HEK293 (cell line): ENCODE results near the gene DAND5.
A peak's percentile ranks its signal among the peaks of the same experiment; 100 is the strongest.

Experiments used
- CTCF ChIA-PET: fragments of 350-600 bp; formaldehyde crosslinking; extraction: SDS; loops from one replicate; lab custom pipeline; 2021; ENCODE audit warnings: antibody characterized with exemption; lab: Yijun Ruan, JAX
- POLR2A ChIA-PET: fragments of 300-600 bp; formaldehyde crosslinking; extraction: SDS; loops from one replicate; lab custom pipeline; 2020; ENCODE audit warnings: antibody characterized with exemption, inconsistent platforms; lab: Yijun Ruan, JAX
- H3K27ac ChIP-seq: fragments of 200-500 bp; sonication (Bioruptor generic); 2 replicates; pipeline ENCODE4 v1.5.1; 2014; ENCODE audit warnings: low read depth, low read length, control low read depth, inconsistent platforms; ENCODE audit errors: extremely low read depth
- H3K36me3 ChIP-seq, 2 experiments: fragments of 200-500 bp in 1 of 2; sonication (Bioruptor generic) in 1 of 2; 1 replicate in 1 of 2; 2 replicates in 1 of 2; pipeline ENCODE4 v1.5.1; 2014 to 2017; ENCODE audit warnings: inconsistent platforms in 2 of 2, low read length in 2 of 2; ENCODE audit not compliant: control insufficient read depth in 2 of 2, insufficient read depth in 1 of 2
- H3K4me1 ChIP-seq: fragments of 200-500 bp; sonication (Bioruptor generic); 2 replicates; pipeline ENCODE4 v1.5.1; 2014; ENCODE audit warnings: mild to moderate bottlenecking, low read length, inconsistent platforms; ENCODE audit not compliant: control insufficient read depth, insufficient read depth
- H3K4me3 ChIP-seq: 2 replicates; pipeline ENCODE4 v1.5.1; 2011; ENCODE audit warnings: low read depth, mild to moderate bottlenecking, control low read depth, low read length, moderate library complexity
- H3K9me3 ChIP-seq: fragments of 200-500 bp; sonication (Bioruptor generic); 2 replicates; pipeline ENCODE4 v1.5.1; 2014; ENCODE audit warnings: low read depth, low read length, inconsistent platforms; ENCODE audit not compliant: control insufficient read depth, insufficient read depth
- BCL11A ChIP-seq: fragments of 450-650 bp; formaldehyde crosslinking; IDR thresholded peaks from 2 replicates; pipeline ENCODE4 v1.5.1; 2016; ENCODE audit warnings: low read depth, missing biosample characterization, missing genetic modification characterization
- GFI1B ChIP-seq: fragments of 450-650 bp; formaldehyde crosslinking; IDR thresholded peaks from 2 replicates; pipeline ENCODE4 v1.5.1; 2016; ENCODE audit warnings: missing biosample characterization, missing genetic modification characterization
- SCRT1 ChIP-seq: fragments of 450-650 bp; formaldehyde crosslinking; IDR thresholded peaks from 2 replicates; pipeline ENCODE4 v1.5.1; 2016; ENCODE audit warnings: missing biosample characterization, missing genetic modification characterization, borderline replicate concordance
- SCRT2 ChIP-seq: fragments of 450-650 bp; formaldehyde crosslinking; IDR thresholded peaks from 2 replicates; pipeline ENCODE4 v1.5.1; 2016; ENCODE audit warnings: missing biosample characterization, missing genetic modification characterization
- SP2 ChIP-seq: fragments of 450-650 bp; formaldehyde crosslinking; IDR thresholded peaks from 2 replicates; pipeline ENCODE4 v1.5.1; 2016; ENCODE audit warnings: missing biosample characterization, missing genetic modification characterization
- ZBTB7A ChIP-seq: fragments of 450-650 bp; formaldehyde crosslinking; IDR thresholded peaks from 2 replicates; pipeline ENCODE4 v1.5.1; 2016; ENCODE audit warnings: low read depth, missing biosample characterization, missing genetic modification characterization
- ZFHX2 ChIP-seq: fragments of 450-650 bp; formaldehyde crosslinking; conservative IDR thresholded peaks from 2 replicates; pipeline ENCODE4 v1.5.1; 2016; ENCODE audit warnings: missing biosample characterization, missing genetic modification characterization
- ZFP69B ChIP-seq: fragments of 450-650 bp; formaldehyde crosslinking; IDR thresholded peaks from 2 replicates; pipeline ENCODE4 v1.5.1; 2016; ENCODE audit warnings: missing biosample characterization, missing genetic modification characterization
- ZNF16 ChIP-seq: fragments of 450-650 bp; formaldehyde crosslinking; IDR thresholded peaks from 2 replicates; pipeline ENCODE4 v1.5.1; 2016; ENCODE audit warnings: low read depth, missing biosample characterization, missing genetic modification characterization
- ZNF19 ChIP-seq: fragments of 450-650 bp; formaldehyde crosslinking; IDR thresholded peaks from 2 replicates; pipeline ENCODE4; 2016; ENCODE audit warnings: missing biosample characterization, missing genetic modification characterization, low read depth
- ZNF202 ChIP-seq: fragments of 450-650 bp; formaldehyde crosslinking; IDR thresholded peaks from 2 replicates; pipeline ENCODE4 v1.5.1; 2016; ENCODE audit warnings: missing biosample characterization, missing genetic modification characterization, borderline replicate concordance
- ZNF248 ChIP-seq: fragments of 450-650 bp; formaldehyde crosslinking; IDR thresholded peaks from 2 replicates; pipeline ENCODE4 v1.5.1; 2017; ENCODE audit warnings: missing biosample characterization, missing genetic modification characterization
- ZNF311 ChIP-seq: fragments of 450-650 bp; formaldehyde crosslinking; IDR thresholded peaks from 2 replicates; pipeline ENCODE4 v1.5.1; 2017; ENCODE audit warnings: missing biosample characterization, missing genetic modification characterization, borderline replicate concordance
- ZNF335 ChIP-seq: fragments of 450-650 bp; formaldehyde crosslinking; conservative IDR thresholded peaks from 2 replicates; pipeline ENCODE4 v1.5.1; 2016; ENCODE audit warnings: missing biosample characterization, missing genetic modification characterization
- ZNF404 ChIP-seq: fragments of 450-650 bp; formaldehyde crosslinking; IDR thresholded peaks from 2 replicates; pipeline ENCODE4 v1.5.1; 2017; ENCODE audit warnings: missing biosample characterization, missing genetic modification characterization
- ZNF473 ChIP-seq: fragments of 450-650 bp; formaldehyde crosslinking; IDR thresholded peaks from 2 replicates; pipeline ENCODE4 v1.5.1; 2017; ENCODE audit warnings: missing biosample characterization, missing genetic modification characterization
- ZNF549 ChIP-seq: fragments of 450-650 bp; IDR thresholded peaks from 2 replicates; pipeline ENCODE4 v1.5.1; 2018; ENCODE audit warnings: missing biosample characterization, missing genetic modification characterization, mild to moderate bottlenecking, inconsistent platforms, moderate library complexity
- ZNF596 ChIP-seq: fragments of 450-650 bp; IDR thresholded peaks from 2 replicates; pipeline ENCODE4 v1.5.0; 2018; ENCODE audit warnings: missing biosample characterization, mild to moderate bottlenecking, missing genetic modification characterization, moderate library complexity
- ZNF701 ChIP-seq: fragments of 450-650 bp; formaldehyde crosslinking; IDR thresholded peaks from 2 replicates; pipeline ENCODE4 v1.5.1; 2016; ENCODE audit warnings: missing biosample characterization, missing genetic modification characterization
- ZNF777 ChIP-seq: fragments of 450-650 bp; formaldehyde crosslinking; IDR thresholded peaks from 2 replicates; pipeline ENCODE4 v1.5.1; 2017; ENCODE audit warnings: missing biosample characterization, missing genetic modification characterization, borderline replicate concordance
- ZNF791 ChIP-seq: fragments of 450-650 bp; formaldehyde crosslinking; IDR thresholded peaks from 2 replicates; pipeline ENCODE4 v1.5.1; 2016; ENCODE audit warnings: missing biosample characterization, missing genetic modification characterization
- ZNF837 ChIP-seq: fragments of 450-650 bp; formaldehyde crosslinking; IDR thresholded peaks from 2 replicates; pipeline ENCODE4 v1.5.1; 2016; ENCODE audit warnings: missing biosample characterization, missing genetic modification characterization
- ZSCAN23 ChIP-seq: fragments of 450-650 bp; formaldehyde crosslinking; IDR thresholded peaks from 2 replicates; pipeline ENCODE4 v1.5.1; 2016; ENCODE audit warnings: missing biosample characterization, missing genetic modification characterization
- TF ChIP-seq, protein P1 (sequence below): fragments of 450-650 bp; formaldehyde crosslinking; conservative IDR thresholded peaks from 2 replicates; pipeline ENCODE4 v1.5.1; 2016; ENCODE audit warnings: low read depth, missing biosample characterization, missing genetic modification characterization
- TF ChIP-seq, protein P2 (sequence below): fragments of 450-650 bp; formaldehyde crosslinking; IDR thresholded peaks from 2 replicates; pipeline ENCODE4 v1.5.1; 2016; ENCODE audit warnings: missing biosample characterization, missing genetic modification characterization
- TF ChIP-seq, protein P3 (sequence below): fragments of 450-650 bp; IDR thresholded peaks from 2 replicates; pipeline ENCODE4 v1.5.1; 2018; ENCODE audit warnings: missing biosample characterization, missing genetic modification characterization
- TF ChIP-seq, protein P4 (sequence below): fragments of 450-650 bp; formaldehyde crosslinking; IDR thresholded peaks from 2 replicates; pipeline ENCODE4 v1.5.1; 2016; ENCODE audit warnings: missing biosample characterization, missing genetic modification characterization

Gene DAND5

DNA sequence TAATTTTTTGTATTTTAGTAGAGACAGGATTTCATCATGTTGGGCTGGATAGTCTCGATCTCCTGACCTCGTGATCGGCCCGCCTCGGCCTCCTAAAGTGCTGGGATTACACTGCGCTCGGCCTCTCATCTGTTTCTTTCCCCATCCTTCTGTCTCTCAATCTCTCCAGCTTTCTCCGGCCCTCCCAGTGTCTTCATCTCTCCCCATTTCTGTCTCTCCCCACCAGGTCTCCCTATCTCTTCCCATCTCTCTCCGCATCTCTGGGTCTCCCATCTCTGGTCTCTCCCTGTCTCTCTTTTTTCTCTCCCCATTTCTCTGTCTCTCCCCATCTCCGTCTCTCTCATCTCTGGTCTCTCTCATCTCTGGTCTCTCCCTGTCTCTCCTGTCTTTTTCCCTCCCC, 13.7 kb downstream of the DAND5 start:
- Histone ChIP-seq H3K27ac (no peak overlapping the region), H3K9me3 (no peaks in the 10 kb centered on the region), H3K36me3 (no peaks in the 10 kb centered on the region), H3K4me3 (peak overlapping the region; percentile 16), H3K4me1 (no peaks in the 10 kb centered on the region)
- peak; percentile 13; the same call in 1 of the 2 replicates for TF ChIP-seq ZFP69B (tag by site-specific recombination)
- TF ChIP-seq ZNF335 (tag by site-specific recombination), result peak; percentile 47; the same call in 1 of the 2 replicates
- TF ChIP-seq SCRT2 (tag by site-specific recombination), result no peak
- no peak for TF ChIP-seq ZNF473 (tag by site-specific recombination)
- TF ChIP-seq ZNF791 (tag by site-specific recombination), result 0 out of 2 replicates have a peak, but pooled peaks have one; percentile 51
- TF ChIP-seq ZNF701 (tag by site-specific recombination), result no peak
- TF ChIP-seq, protein P1, sequence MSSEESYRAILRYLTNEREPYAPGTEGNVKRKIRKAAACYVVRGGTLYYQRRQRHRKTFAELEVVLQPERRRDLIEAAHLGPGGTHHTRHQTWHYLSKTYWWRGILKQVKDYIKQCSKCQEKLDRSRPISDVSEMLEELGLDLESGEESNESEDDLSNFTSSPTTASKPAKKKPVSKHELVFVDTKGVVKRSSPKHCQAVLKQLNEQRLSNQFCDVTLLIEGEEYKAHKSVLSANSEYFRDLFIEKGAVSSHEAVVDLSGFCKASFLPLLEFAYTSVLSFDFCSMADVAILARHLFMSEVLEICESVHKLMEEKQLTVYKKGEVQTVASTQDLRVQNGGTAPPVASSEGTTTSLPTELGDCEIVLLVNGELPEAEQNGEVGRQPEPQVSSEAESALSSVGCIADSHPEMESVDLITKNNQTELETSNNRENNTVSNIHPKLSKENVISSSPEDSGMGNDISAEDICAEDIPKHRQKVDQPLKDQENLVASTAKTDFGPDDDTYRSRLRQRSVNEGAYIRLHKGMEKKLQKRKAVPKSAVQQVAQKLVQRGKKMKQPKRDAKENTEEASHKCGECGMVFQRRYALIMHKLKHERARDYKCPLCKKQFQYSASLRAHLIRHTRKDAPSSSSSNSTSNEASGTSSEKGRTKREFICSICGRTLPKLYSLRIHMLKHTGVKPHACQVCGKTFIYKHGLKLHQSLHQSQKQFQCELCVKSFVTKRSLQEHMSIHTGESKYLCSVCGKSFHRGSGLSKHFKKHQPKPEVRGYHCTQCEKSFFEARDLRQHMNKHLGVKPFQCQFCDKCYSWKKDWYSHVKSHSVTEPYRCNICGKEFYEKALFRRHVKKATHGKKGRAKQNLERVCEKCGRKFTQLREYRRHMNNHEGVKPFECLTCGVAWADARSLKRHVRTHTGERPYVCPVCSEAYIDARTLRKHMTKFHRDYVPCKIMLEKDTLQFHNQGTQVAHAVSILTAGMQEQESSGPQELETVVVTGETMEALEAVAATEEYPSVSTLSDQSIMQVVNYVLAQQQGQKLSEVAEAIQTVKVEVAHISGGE (tag by site-specific recombination), result 0 out of 2 replicates have a peak, but pooled peaks have one; percentile 21
- TF ChIP-seq ZBTB7A (tag by site-specific recombination), result no peak
- 0 out of 2 replicates have a peak, but pooled peaks have one; percentile 17 for TF ChIP-seq ZNF202 (tag by site-specific recombination)
- POLR2A ChIA-PET, result interaction anchor here (0.7 kb wide), 1 partner anchor 180 kb away, joined by 3 read pairs; no protein-coding TSS in a partner anchor
- CTCF ChIA-PET, result interaction anchor here (0.6 to 13.3 kb wide), 11 partner anchors 18 to 633 kb away, joined by 3 to 274 read pairs (median 4); no protein-coding TSS in a partner anchor

DNA sequence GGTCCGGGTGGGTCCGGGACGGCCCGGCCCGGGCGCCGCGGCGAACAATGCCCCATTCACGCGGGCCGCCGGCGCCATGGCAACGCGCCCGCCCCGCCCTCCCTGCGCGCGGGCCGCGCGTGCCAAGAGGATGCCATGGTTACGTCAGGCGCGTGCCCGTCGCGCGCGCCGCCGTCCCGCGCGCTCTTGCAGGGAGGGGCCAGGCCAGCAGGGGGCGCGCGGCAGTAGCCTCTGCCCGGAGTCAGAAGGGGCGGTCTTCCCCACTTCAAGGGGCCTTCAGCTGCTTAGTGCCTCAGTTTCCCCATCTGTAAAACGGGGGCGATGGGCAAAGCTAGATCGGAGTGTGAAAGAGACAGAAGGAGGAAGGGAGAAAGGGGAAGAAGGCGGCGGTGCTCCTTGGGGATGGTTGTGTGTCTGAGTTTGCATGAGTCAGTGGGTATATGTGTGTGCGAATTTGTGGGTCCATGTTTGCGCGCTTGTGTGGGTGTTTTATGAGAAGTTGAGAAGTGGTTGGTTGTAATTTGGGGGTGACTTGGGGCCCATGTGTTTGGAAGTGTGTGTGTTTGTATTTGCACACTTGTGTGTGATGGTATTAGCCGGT, 14.3 kb downstream of the DAND5 start:
- H3K4me1 ChIP-seq, result no peaks in the 10 kb centered on the region
- CTCF ChIA-PET, result interaction anchor here (0.5 to 13.3 kb wide), 14 partner anchors 15 to 632 kb away, joined by 3 to 274 read pairs (median 3); no protein-coding TSS in a partner anchor
- H3K27ac ChIP-seq, result no peak overlapping the region
- H3K4me3 ChIP-seq, result peak overlapping the region; percentile 16
- no peaks in the 10 kb centered on the region for H3K36me3 ChIP-seq
- POLR2A ChIA-PET, result no interaction called here
- H3K9me3 ChIP-seq, result no peaks in the 10 kb centered on the region
- TF ChIP-seq, protein P2, sequence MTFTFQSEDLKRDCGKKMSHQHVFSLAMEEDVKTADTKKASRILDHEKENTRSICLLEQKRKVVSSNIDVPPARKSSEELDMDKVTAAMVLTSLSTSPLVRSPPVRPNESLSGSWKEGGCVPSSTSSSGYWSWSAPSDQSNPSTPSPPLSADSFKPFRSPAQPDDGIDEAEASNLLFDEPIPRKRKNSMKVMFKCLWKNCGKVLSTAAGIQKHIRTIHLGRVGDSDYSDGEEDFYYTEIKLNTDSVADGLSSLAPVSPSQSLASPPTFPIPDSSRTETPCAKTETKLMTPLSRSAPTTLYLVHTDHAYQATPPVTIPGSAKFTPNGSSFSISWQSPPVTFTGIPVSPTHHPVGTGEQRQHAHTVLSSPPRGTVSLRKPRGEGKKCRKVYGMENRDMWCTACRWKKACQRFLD, result no peak
- TF ChIP-seq ZNF16 (no peak), ZFHX2 (tag by site-specific recombination) (no peak), ZNF777 (no peak), ZNF248 (tag by site-specific recombination) (no peak), GFI1B (tag by site-specific recombination) (no peak), ZNF19 (tag by site-specific recombination) (no peak), ZNF404 (tag by site-specific recombination) (no peak), ZNF549 (tag by site-specific recombination) (no peak), ZNF311 (tag by site-specific recombination) (no peak), ZNF596 (tag by site-specific recombination) (no peak), SCRT1 (tag by site-specific recombination) (no peak), SP2 (tag by site-specific recombination) (no peak), BCL11A (tag by site-specific recombination) (no peak), ZSCAN23 (tag by site-specific recombination) (no peak), ZNF837 (tag by site-specific recombination) (no peak)
- TF ChIP-seq, protein P3, sequence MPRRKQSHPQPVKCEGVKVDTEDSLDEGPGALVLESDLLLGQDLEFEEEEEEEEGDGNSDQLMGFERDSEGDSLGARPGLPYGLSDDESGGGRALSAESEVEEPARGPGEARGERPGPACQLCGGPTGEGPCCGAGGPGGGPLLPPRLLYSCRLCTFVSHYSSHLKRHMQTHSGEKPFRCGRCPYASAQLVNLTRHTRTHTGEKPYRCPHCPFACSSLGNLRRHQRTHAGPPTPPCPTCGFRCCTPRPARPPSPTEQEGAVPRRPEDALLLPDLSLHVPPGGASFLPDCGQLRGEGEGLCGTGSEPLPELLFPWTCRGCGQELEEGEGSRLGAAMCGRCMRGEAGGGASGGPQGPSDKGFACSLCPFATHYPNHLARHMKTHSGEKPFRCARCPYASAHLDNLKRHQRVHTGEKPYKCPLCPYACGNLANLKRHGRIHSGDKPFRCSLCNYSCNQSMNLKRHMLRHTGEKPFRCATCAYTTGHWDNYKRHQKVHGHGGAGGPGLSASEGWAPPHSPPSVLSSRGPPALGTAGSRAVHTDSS (tag by site-specific recombination), result no peak
- TF ChIP-seq, protein P4, sequence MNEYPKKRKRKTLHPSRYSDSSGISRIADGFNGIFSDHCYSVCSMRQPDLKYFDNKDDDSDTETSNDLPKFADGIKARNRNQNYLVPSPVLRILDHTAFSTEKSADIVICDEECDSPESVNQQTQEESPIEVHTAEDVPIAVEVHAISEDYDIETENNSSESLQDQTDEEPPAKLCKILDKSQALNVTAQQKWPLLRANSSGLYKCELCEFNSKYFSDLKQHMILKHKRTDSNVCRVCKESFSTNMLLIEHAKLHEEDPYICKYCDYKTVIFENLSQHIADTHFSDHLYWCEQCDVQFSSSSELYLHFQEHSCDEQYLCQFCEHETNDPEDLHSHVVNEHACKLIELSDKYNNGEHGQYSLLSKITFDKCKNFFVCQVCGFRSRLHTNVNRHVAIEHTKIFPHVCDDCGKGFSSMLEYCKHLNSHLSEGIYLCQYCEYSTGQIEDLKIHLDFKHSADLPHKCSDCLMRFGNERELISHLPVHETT, result no peak
